ENCODE results near the gene LRRC1.

DNA sequence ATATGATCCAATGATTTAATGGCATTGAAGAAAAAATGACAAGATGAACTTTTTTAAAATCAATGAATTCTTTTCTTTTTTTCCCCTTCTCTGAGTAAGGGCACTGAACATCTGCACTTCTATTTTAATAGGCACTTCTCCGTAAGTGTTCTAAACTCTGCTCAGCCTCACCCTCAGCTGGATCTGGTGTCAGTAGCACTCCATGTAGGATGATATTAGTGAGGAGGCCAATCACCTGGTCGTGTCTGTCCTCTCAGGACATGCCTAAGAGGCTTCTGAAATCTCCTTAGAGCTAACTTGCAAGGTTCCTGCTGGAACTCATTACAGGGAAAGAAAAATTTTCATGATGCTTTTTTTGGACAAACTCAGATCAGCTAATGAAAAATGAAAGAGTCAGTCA lies 167.8 kb downstream of the LRRC1 start:
- TF ChIP-seq EZH2 (IDR thresholded peaks at IDR 0.05; ENCODE audit: low read length, unreplicated experiment): no peak
- TF ChIP-seq CTCF (conservative IDR thresholded peaks at IDR 0.05; ENCODE audit: low read depth, low read length): no peak
- no peak for TF ChIP-seq EZH2phosphoT487 (IDR thresholded peaks at IDR 0.05; ENCODE audit: borderline replicate concordance, low read length)

All from PC-3 (cell line).